ENCODE data around the gene GRM3. TPM values are rescaled to one million over a fixed set of nuclear protein-coding genes. Genes with fewer than 3 reads are reported as not detected.

GRM3 gene
- total and polyA plus RNA-seq, 2 donors = 0.21 TPM; not detected in 1

DNA sequence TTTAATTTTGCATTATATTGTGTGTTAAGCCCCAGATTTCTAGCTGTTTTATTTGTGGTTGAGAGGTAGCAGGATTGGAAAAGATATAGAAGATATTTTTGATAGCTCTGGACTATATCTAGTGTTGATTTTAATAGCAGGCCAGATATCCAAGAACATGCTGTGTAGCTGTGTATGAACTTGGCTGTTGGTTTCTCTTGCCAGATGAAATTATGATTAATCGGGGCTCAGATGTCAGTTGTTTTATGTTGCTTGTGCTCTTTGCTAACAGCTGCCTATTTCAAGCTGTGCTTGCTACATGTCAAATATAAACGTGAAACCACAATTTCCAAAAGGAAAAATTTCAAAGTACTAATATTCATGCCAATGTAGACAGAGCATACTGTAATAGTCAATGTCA, 141.1 kb downstream of the GRM3 start:
- Histone ChIP-seq H3K27ac (ENCODE audit: low read depth) (no peak overlapping the region), H3K36me3 (ENCODE audit: insufficient read depth) (no peaks in the 10 kb centered on the region), H3K4me3 (ENCODE audit: low read depth, low read length) (no peak overlapping the region), H3K4me1 (ENCODE audit: insufficient read depth) (no peaks in the 10 kb centered on the region)
- no peak for DNase-seq (ENCODE audit: extremely low spot score)
- 51% methylated on average over 2 of the region's 2 CpGs for WGBS

DNA sequence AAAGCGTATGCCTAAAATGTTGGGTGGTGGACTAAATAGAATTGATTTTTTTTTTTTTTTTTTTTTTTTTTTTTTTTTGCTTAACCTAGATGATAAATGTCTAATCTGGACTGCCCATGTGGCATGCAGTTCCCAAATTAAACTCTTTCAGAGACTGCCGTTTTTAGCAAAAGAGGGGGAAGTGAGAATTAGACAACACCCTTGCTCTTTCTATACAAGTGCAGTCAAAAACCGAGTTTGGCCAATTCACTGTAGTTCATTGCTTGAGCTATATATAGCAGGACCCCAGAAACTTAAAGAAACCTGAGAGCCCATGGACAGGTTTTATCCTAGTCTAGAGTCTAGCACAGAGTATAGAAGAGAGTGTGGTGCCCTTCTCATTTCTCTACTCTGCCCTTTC, 141.9 kb downstream of the GRM3 start:
- Histone ChIP-seq H3K36me3 (ENCODE audit: insufficient read depth) (no peaks in the 10 kb centered on the region), H3K27ac (ENCODE audit: low read depth) (no peak overlapping the region), H3K4me1 (ENCODE audit: insufficient read depth) (no peaks in the 10 kb centered on the region), H3K4me3 (ENCODE audit: low read depth, low read length) (no peak overlapping the region)
- 79% methylated on average over 3 of the region's 3 CpGs for WGBS
- no peak for DNase-seq (ENCODE audit: extremely low spot score)

DNA sequence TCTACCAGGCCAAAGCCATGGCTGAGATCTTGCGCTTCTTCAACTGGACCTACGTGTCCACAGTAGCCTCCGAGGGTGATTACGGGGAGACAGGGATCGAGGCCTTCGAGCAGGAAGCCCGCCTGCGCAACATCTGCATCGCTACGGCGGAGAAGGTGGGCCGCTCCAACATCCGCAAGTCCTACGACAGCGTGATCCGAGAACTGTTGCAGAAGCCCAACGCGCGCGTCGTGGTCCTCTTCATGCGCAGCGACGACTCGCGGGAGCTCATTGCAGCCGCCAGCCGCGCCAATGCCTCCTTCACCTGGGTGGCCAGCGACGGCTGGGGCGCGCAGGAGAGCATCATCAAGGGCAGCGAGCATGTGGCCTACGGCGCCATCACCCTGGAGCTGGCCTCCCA, 142.7 kb downstream of the GRM3 start:
- Histone ChIP-seq H3K27ac (ENCODE audit: low read depth) (no peak overlapping the region), H3K4me3 (ENCODE audit: low read depth, low read length) (no peak overlapping the region), H3K36me3 (ENCODE audit: insufficient read depth) (no peaks in the 10 kb centered on the region), H3K4me1 (ENCODE audit: insufficient read depth) (no peaks in the 10 kb centered on the region)
- WGBS = 98% methylated on average over 36 of the region's 36 CpGs
- no peak for DNase-seq (ENCODE audit: extremely low spot score)

DNA sequence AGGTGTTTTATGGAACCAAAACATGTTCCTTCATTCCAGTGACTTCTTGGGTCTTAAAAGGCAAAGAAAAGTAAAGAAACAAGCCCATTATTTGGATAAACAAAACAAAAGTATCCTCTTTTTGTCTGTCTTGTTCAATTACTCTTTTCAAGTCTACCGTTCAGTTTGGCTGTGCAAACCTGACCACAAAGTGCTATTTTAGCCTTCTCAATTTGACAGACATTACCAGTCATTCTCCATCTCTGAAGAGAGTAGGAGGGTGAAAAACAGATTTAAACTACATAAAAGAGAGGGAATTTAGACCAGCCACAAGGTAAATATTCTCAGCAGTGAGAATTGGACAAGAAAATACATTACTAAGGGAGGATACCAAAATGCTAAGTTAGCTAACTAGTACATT, 145.2 kb downstream of the GRM3 start:
- 57% methylated on average over 1 of the region's 1 CpG for WGBS
- H3K4me3 ChIP-seq (ENCODE audit: low read depth, low read length) = no peak overlapping the region
- no peaks in the 10 kb centered on the region for H3K4me1 ChIP-seq (ENCODE audit: insufficient read depth)
- no peak for DNase-seq (ENCODE audit: extremely low spot score)
- no peak overlapping the region for H3K27ac ChIP-seq (ENCODE audit: low read depth)
- no peaks in the 10 kb centered on the region for H3K36me3 ChIP-seq (ENCODE audit: insufficient read depth)

DNA sequence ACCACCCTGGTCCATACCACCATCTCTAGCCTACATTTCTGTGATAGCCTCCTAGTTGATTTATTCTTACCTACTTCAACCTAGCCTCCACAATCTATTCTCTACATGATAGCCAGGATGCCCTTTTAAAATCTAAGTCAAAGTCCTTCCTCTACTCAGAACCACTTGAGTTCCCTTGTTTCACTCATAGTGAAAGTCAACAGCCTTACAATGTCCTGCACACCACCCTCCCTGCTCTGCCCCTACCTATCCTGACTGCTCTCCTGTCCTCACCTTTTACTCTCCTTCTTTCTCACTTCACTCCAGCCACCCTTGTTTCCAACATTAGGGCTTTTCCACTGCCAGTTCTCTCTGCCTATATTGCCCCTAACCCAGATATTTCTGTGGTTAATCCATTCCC, 146.7 kb downstream of the GRM3 start:
- no peak for DNase-seq (ENCODE audit: extremely low spot score)
- Histone ChIP-seq H3K27ac (ENCODE audit: low read depth) (no peak overlapping the region), H3K36me3 (ENCODE audit: insufficient read depth) (no peaks in the 10 kb centered on the region)

DNA sequence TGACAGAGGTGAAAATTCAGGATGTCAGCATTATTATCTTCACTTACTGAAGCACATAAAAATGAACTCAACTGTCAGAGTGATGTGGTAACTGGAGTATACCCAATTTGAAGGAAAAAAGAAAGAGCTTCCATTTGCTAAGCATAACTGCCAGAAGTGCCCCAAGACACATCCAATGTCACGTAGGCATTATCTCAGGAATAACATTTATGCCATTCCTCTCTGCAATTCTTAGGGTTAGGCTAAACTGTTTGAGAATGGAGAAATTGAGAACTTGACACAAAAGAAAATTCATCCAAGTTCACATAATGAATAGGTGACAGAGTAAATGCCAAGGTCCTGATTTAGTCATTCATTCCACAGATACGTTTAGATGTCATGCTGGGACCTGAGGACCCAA, 148.6 kb downstream of the GRM3 start:
- WGBS = 57% methylated on average over 2 of the region's 2 CpGs
- no peak overlapping the region for H3K4me3 ChIP-seq (ENCODE audit: low read depth, low read length)
- no peaks in the 10 kb centered on the region for H3K4me1 ChIP-seq (ENCODE audit: insufficient read depth)
- DNase-seq (ENCODE audit: extremely low spot score) = no peak
- H3K36me3 ChIP-seq (ENCODE audit: insufficient read depth) = no peaks in the 10 kb centered on the region
- no peak overlapping the region for H3K27ac ChIP-seq (ENCODE audit: low read depth)

More for the DNA sequence above, 146.7 kb downstream of the GRM3 start:
- H3K4me1 ChIP-seq (ENCODE audit: insufficient read depth) = no peaks in the 10 kb centered on the region
- H3K4me3 ChIP-seq (ENCODE audit: low read depth, low read length) = no peak overlapping the region

DNA sequence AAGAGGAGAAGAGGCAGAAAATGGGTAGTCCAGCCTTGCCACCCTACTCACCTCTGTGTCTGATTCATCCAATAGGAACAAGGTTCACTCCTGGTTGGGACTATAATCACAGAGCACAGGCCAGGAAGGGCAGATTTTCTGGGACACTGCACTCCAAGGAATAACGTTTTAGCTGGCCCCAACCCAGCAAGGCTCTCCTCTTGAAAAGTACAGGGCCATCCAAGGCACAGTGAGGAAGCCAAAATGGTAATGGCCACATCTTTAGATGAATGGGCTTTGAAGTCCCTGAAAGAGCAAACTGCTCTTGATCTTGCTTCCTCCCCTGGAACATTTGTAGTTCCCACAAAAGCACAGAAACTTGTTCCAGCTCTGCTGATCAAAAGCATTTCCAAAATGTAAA, 149.4 kb downstream of the GRM3 start:
- no peak overlapping the region for H3K27ac ChIP-seq (ENCODE audit: low read depth)
- WGBS = 21% methylated on average over 1 of the region's 1 CpG
- no peak for DNase-seq (ENCODE audit: extremely low spot score)
- no peaks in the 10 kb centered on the region for H3K36me3 ChIP-seq (ENCODE audit: insufficient read depth)
- H3K4me3 ChIP-seq (ENCODE audit: low read depth, low read length) = no peak overlapping the region
- H3K4me1 ChIP-seq (ENCODE audit: insufficient read depth) = no peaks in the 10 kb centered on the region

DNA sequence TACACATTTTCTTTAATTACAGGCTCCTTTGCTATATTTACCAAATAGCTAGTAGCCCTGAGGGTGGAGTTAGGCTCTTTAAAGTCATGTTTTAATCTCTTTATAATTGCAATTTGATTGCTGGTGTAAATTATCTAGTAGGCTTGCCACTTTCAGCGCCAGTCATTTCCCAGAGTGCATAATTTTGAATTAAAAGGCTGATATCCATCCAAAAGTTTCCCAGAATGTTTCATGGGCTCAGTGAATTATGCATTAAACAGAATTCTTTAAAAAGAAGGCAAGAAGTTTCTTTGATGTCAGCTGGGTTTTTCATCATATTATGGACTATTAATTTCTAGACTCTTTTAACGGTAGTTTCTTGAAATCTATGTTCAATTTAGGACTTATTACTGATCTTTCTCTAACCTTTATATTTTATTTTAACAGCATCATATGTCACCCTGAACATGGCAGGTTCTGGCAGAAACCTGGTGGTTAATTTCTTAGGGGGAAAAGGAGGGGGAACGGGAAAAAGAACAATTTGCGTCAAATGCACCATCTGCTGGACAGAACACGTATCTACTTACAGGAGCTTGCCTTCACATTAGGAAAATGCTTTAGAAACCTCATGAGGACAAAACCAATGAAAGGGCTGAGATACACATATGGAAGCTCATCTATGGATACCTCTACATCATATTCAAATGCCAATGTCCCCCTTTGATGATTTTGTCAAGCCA, 171.1 kb downstream of the GRM3 start:
- 33% methylated on average over 5 of the region's 5 CpGs for WGBS

DNA sequence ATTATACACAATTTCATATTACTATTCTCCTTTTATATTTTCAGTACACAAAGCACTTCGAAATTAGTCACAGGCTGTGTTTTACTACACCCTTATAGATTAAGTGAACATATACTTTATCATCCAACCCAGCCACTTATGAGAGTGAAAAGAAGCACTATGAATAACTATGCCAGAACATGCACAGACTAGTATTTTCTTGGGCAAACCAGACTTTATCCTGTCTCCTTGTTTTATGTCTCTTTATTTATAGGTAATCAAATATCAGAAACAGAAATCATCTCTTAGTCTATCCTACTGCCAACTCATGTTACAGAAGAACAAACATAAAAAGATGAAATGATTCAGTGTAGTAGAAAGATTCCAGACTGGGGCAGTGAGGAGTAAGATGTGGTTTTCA, 171.8 kb downstream of the GRM3 start:
- no peak for DNase-seq (ENCODE audit: extremely low spot score)
- 85% methylated on average over 1 of the region's 1 CpG for WGBS
- no peak overlapping the region for H3K4me3 ChIP-seq (ENCODE audit: low read depth, low read length)
- H3K36me3 ChIP-seq (ENCODE audit: insufficient read depth) = no peaks in the 10 kb centered on the region
- no peaks in the 10 kb centered on the region for H3K4me1 ChIP-seq (ENCODE audit: insufficient read depth)
- no peak overlapping the region for H3K27ac ChIP-seq (ENCODE audit: low read depth)

More for the DNA sequence above, 171.1 kb downstream of the GRM3 start:
- DNase-seq (ENCODE audit: extremely low spot score) = no peak
- no peak overlapping the region for H3K4me3 ChIP-seq (ENCODE audit: low read depth, low read length)
- H3K4me1 ChIP-seq (ENCODE audit: insufficient read depth) = no peaks in the 10 kb centered on the region
- H3K27ac ChIP-seq (ENCODE audit: low read depth) = no peak overlapping the region
- H3K36me3 ChIP-seq (ENCODE audit: insufficient read depth) = no peaks in the 10 kb centered on the region

DNA sequence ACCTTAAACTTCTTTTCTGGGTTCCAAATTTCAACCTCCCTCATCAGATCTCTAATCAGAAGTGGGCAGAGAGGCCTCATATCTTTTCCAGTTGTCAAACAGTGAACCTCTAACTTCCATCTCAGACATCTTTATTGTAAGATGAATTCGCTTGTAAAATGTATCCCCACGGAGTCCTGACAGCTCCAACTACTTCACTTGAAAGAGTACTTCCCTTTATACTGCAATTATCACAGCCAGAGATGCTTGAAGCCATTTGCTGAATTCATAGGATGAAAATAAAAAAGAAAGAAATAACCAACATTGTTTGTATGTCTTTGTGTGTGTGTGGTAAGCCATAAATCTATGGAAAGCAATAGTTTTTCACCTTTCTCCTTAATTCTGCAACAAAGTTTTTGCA, 175.2 kb downstream of the GRM3 start:
- WGBS = 32% methylated on average over 2 of the region's 2 CpGs
- H3K27ac ChIP-seq (ENCODE audit: low read depth) = no peak overlapping the region
- no peaks in the 10 kb centered on the region for H3K4me1 ChIP-seq (ENCODE audit: insufficient read depth)
- DNase-seq (ENCODE audit: extremely low spot score) = no peak
- H3K36me3 ChIP-seq (ENCODE audit: insufficient read depth) = no peaks in the 10 kb centered on the region
- no peak overlapping the region for H3K4me3 ChIP-seq (ENCODE audit: low read depth, low read length)

DNA sequence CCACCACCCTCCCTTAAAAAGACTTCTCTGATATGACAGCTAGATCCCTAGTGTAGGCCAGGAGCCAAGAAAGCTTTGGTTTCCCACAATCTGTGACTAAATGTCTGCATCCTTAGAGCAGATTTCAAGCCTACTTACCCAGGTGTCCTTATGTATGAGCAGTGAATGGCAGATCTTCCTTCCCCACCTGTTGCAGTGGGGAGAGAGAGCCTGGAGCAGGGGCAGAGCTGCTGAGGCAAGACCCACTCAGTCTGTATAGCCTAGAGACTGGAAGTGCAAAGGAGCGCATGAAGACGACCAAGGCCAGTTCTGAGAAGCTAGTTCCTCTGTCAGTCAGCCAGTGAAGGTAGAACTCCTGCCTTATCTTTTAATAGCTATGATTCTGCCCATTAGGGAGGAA, 180.1 kb downstream of the GRM3 start:
- DNase-seq (ENCODE audit: extremely low spot score) = no peak
- Histone ChIP-seq H3K4me1 (ENCODE audit: insufficient read depth) (no peaks in the 10 kb centered on the region), H3K27ac (ENCODE audit: low read depth) (no peak overlapping the region), H3K36me3 (ENCODE audit: insufficient read depth) (no peaks in the 10 kb centered on the region), H3K4me3 (ENCODE audit: low read depth, low read length) (no peak overlapping the region)
- WGBS = 84% methylated on average over 2 of the region's 2 CpGs

DNA sequence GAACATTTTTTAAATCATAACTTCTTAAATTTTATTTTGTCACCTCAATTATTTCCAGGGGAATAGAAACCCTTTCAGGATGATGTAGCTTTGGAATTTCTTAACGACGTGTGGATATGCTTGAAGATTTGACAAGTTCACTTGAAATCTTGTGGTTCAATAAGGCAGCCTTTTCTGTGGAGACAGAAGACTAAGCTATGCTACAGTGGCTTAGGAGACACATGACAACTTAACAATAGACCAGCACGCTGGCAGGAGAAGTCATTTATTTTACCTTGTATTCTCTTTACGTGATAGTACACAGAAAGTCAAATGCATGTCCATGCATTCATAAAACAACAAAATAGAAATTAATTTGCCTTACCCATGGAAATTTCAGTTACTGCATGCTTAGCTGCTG, 181.6 kb downstream of the GRM3 start:
- 74% methylated on average over 4 of the region's 4 CpGs for WGBS
- no peak for DNase-seq (ENCODE audit: extremely low spot score)

DNA sequence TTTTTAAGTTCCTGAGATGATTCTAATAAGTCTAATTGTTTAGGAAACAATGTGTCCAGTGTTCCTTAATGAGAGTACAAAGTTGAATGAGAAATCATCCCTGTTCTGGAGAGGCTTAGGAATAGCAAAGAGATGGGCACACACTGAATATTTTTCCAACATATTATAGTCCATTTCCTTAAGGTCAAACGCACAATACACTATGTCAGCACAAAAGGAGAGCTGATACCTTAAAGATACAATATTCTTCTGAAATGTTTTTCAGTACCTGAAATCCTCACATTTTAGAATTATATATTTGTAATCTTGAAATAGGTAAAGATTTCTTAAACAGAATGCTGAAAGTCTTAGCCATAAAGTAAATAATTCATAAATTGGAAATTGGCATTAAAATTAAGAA, 183.2 kb downstream of the GRM3 start:
- no peak for DNase-seq (ENCODE audit: extremely low spot score)
- WGBS = 93% methylated on average over 1 of the region's 1 CpG
- H3K4me1 ChIP-seq (ENCODE audit: insufficient read depth) = no peaks in the 10 kb centered on the region
- H3K4me3 ChIP-seq (ENCODE audit: low read depth, low read length) = no peak overlapping the region
- no peak overlapping the region for H3K27ac ChIP-seq (ENCODE audit: low read depth)
- no peaks in the 10 kb centered on the region for H3K36me3 ChIP-seq (ENCODE audit: insufficient read depth)

More for the DNA sequence above, 181.6 kb downstream of the GRM3 start:
- Histone ChIP-seq H3K27ac (ENCODE audit: low read depth) (no peak overlapping the region), H3K4me3 (ENCODE audit: low read depth, low read length) (no peak overlapping the region), H3K36me3 (ENCODE audit: insufficient read depth) (no peaks in the 10 kb centered on the region), H3K4me1 (ENCODE audit: insufficient read depth) (no peaks in the 10 kb centered on the region)

DNA sequence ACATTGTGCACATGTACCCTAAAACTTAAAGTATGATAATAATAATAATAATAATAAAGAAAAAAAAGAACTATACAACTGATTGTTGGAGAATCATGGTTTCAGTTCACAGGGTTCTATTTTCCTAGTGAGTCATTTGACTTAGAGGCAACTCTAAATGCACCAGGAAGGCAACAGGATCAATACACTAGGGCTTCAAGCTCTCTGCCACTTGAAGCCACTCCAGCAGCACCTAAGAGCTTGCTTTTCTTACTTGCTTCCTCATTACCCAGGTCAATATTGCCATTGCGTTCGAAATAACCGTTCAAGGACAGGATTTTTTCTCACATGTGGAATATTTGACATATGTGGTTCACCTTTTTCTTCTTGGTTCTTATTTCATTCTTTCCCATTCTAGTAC, 189.7 kb downstream of the GRM3 start:
- no peak overlapping the region for H3K27ac ChIP-seq (ENCODE audit: low read depth)
- no peaks in the 10 kb centered on the region for H3K4me1 ChIP-seq (ENCODE audit: insufficient read depth)
- H3K4me3 ChIP-seq (ENCODE audit: low read depth, low read length) = no peak overlapping the region
- no peak for DNase-seq (ENCODE audit: extremely low spot score)
- 96% methylated on average over 3 of the region's 3 CpGs for WGBS
- no peaks in the 10 kb centered on the region for H3K36me3 ChIP-seq (ENCODE audit: insufficient read depth)

DNA sequence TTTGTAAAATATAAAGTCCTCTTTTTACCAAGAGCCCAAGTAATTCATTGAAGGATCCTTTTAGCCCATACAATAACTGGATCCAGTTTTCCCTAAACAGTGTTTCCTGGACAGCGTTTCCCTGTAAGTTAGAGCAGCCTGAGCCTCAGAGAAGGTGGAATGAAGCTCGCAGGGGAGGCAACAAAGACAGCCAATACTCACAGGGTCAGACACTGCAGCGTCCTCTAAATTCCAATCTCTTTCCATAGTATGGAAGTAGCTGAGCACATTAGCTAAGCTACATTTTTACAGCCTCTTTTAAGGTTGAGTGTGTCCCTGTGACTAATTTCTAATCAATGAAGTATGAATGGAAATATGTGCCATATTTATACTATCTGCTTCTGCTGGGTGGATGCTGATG, 193.5 kb downstream of the GRM3 start:
- Histone ChIP-seq H3K4me3 (ENCODE audit: low read depth, low read length) (no peak overlapping the region), H3K36me3 (ENCODE audit: insufficient read depth) (no peaks in the 10 kb centered on the region), H3K4me1 (ENCODE audit: insufficient read depth) (no peaks in the 10 kb centered on the region), H3K27ac (ENCODE audit: low read depth) (no peak overlapping the region)
- WGBS = 46% methylated on average over 3 of the region's 3 CpGs
- DNase-seq (ENCODE audit: extremely low spot score) = no peak
